ENCODE results near the gene MON2.
A peak's percentile ranks its signal among the peaks of the same experiment; 100 is the strongest.

MON2 gene

DNA sequence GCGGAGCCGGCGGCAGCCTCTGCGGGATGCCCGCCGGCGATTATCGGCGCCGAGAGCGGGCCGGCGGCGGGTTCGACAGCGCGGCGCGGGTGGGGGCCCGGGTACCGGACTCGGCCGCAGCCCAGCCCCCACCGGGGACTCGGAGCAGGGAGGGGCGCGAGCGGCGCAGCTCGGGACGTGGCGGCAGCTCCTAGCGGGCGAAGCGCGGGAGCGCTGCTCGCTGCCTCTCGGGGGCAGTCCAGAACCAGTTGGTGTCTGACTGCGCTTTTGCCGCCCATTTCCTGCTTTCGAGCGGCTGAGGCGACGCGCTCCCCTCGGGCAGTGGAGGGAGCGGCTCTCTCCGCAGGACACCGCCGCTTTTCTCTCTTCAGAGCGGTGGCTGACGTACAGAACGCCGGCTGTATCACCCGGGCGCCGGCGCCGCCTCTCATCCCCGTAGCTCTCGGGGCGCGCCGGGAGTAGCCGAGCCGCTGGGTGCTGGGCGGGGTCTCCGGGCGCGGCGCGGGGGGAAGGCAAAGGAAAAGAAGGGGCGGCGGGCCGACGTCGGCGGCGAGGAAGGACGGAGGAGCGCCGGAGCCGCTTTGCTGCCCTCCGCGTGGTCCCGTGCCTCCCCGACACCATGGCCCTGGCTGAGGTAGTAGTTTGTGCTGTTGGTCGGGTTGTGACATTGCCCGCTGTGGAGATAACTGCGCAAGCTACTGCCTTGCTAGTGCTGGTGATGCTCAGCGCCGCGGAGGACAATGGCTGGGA, 136.6 kb downstream of the MON2 start:
- Histone ChIP-seq H3K27ac (peak overlapping the region; percentile 97 to 100 (median 99)), H3K4me3 (peak overlapping the region; percentile 55 to 94 (median 83))

DNA sequence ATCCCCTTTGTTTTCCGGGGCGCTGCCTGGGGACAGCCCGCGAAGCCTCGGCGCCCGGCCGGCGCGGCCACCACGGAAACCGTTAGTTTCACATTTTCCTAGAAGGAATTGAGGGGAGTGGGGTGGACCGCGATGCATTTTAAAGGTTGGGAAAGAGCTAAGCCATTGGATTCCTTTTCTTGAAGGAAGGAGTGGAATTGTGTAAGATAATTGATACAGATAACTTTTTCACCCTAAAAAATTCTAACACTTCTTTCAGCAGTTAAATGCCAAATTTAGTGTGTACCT, 137.1 kb downstream of the MON2 start:
- H3K4me3 ChIP-seq, result peak overlapping the region; percentile 55 to 94 (median 83)
- H3K27ac ChIP-seq, result peak overlapping the region; percentile 97 to 100 (median 99)

DNA sequence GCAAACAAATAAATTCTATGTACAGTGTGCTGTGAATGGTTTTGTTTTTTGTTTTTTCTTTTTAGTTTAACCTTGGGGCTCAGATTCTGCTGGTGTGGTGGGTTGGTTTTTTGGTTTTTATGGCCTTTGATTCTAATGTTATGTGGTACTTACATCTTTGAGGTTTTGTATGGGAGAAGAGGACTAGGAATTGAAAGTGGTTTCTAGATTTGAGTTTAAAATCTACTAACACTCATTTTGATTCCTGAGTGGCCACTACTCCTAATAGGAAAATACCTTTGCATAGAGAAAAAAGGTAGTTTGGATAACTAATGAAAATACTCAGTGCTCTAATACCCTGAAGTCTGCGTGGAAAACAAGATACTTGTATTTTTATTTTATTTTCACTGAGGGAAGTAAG, 137.7 kb downstream of the MON2 start:
- peak overlapping the region; percentile 55 to 94 (median 83) for H3K4me3 ChIP-seq

DNA sequence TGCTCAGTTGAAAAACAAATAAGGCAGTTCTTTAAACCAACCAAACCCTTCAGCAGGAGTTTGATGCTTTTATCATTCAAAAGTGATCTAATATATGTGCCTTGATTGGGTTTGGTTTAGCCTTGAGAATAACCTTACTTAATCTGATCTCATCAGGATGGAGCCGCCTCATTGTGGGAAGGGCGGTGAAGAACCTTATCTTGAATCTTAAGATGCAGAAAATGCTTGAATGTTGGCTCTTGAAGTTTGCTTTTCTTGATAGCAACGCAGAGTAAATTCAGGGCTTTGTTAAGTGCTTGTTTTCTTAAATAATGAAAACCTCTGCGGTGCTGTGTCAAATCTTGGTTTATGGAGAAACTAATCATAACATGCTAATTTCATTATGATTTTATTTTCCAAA, 138.2 kb downstream of the MON2 start:
- Histone ChIP-seq H3K27ac (peak overlapping the region in 13 of 21 experiments; percentile 5 to 100 (median 99)), H3K4me3 (peak overlapping the region; percentile 55 to 94 (median 83))

More for the DNA sequence above, 137.7 kb downstream of the MON2 start:
- H3K27ac ChIP-seq, result peak overlapping the region in 19 of 21 experiments; percentile 99 to 100 (median 99)

DNA sequence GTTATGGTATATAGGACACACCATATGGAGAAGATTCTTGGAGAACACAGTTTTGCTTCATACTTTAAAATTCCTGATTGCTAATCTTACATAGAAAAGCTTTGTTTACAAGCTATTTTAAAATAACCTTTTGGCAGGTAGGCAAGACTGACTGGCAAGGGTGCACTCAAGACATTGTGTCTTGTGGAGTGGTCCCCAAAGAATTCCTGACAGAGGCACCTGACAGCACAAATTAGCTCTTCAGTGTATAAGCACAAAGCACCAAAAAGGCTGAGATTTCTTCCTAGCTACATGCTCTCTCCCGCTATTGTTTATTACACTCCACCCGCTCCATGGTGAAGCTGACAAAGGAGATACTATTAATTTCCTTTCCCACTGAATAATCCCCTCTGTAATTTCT, 139.4 kb downstream of the MON2 start:
- Histone ChIP-seq H3K27ac (peak overlapping the region in 1 of 21 experiments; percentile 31), H3K4me3 (peak overlapping the region in 1 of 7 experiments; percentile 85)

DNA sequence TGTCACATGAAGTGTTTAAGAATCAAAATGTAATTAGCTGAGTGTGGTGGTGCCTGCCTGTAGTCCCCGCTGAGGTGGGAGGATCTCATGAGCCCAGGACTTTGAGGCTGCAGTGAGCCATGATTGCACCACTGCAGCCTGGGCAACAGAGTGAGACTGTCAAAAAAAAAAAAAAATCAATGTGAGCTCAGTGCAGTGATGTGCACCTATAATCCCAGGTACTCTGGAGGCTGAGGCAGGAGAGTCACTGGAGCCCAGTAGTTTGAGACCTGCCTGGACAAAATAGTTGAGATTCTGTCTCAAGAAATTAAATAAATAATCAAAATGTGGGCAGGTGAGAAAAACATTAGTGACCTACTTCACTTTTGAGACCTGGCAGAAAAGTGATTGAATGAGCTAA, 140.0 kb downstream of the MON2 start:
- Histone ChIP-seq H3K27ac (no peak overlapping the region), H3K4me3 (no peak overlapping the region)

DNA sequence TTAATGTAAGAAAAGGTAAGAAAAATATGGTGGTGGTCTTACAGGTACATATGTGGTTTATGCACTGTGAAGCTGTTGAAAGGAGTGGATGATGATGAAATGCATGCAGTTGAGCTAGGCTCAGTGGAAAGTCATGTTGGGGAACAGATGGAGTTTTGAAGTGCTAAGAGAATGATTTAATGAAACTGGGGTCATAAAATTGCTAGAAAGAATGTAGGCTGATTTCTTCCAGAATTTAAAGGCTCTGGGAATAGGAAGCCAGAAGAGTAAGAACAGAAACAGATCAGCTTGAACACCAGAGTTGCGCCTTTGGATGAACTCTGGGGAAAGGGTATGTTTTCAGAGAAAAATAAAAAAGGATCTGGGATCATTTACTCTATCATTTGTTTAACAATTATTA, 146.5 kb downstream of the MON2 start:
- H3K27ac ChIP-seq, result no peak overlapping the region

DNA sequence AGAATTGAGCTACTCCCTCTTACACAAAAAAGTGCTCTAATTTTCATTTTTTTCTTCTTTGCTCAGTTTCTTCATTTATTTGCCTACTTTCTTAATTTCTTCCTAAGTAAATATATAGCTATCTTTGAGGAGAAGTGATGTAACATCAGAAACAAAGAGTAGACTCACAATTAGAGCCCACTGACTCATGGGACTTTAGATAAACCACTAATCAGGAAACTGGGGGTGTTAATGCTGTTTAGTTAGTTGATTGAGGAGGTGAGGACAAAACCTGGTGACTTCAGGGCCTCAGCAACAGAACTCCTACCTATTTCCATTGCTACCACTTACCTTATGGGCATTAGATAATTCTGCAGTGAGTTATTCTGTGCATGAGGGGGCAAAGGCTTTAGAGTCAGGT, 151.7 kb downstream of the MON2 start:
- Histone ChIP-seq H3K4me3 (no peak overlapping the region), H3K27ac (no peak overlapping the region)

More for the DNA sequence above, 146.5 kb downstream of the MON2 start:
- no peak overlapping the region for H3K4me3 ChIP-seq

DNA sequence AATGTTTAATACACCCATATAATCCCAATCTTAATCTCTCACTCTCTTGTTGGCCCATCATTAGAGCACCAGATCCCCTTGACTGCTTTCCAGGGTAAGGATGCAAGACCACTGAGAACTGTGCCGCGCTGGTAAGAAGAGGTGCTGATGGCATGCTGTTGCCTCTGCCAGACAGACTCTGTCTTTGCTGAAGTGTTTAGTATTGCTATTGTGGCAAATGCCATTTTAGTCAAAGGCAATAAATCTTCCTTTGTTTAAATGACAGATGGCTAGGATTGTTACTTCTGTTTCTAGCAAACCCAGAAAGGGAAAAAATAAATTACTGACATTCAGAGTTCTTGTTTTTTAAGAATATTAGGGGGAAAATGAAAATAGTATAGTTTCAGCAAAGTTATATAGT, 152.3 kb downstream of the MON2 start:
- no peak overlapping the region for H3K4me3 ChIP-seq
- H3K27ac ChIP-seq, result no peak overlapping the region

DNA sequence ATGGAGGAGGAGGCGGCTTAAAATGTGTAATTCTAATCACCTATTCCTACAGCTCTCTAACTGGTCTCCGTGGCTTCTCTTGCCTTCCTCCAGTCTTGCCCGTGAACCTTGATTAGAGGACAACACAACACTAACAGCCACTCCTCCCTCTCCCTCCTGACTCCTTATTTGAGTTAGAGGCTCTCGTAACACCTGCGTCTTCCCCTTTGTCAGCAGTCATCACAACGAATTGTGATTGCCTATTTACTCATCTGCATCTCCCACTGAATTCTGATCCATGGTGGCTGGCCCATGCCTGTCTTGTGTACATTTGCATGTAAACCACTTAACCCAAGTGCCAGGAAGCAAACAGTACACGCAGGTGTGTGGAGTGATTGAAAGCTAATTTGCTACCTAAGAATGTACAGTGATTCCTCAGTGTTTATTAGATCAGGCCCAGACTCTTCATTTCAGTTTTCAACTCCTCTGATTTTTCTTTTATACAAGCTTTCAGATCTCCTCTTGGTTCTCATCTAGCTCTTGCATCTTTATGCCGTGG, 154.5 kb downstream of the MON2 start:
- H3K27ac ChIP-seq, result no peak overlapping the region

DNA sequence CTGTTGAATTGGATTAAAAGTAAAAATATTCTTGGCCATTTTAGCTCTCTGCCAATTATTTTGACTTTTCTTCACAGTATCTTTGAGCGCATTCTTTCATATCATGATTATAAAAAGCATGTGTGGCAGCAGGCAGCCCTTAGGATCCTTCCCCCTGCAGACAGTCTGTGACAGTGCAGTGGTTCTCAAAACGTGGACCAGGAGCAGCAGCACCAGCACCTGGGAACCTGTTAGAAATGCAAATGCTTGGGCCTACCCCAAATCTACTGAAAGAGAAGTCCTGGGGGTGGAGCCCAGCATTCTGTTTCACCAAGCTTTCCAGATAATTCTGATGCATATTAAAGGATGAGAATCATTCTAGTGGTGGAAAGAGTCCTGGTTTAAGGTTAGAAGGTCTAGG, 155.6 kb downstream of the MON2 start:
- Histone ChIP-seq H3K4me3 (no peak overlapping the region), H3K27ac (no peak overlapping the region)

More for the DNA sequence above, 154.5 kb downstream of the MON2 start:
- no peak overlapping the region for H3K4me3 ChIP-seq

DNA sequence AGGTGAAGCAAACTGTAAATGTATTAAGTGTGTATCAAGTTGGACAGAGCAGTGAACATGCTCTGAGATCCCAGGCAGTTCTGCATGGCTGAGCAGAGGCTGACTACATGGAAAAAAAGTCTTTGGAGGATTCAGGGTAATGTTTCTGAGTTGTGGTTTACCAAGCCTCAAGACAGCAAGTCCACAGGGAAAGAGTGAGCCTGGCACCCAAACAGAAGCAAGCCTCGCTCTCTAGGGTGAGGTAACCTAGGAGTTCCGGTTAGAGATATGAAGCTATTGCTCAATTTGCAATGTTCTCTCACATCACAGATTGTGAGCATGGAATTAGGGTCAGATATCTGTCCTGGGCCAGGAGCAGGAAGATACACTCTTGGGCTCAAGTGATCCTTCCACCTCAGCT, 158.6 kb downstream of the MON2 start:
- no peak overlapping the region for H3K4me3 ChIP-seq
- H3K27ac ChIP-seq, result no peak overlapping the region

DNA sequence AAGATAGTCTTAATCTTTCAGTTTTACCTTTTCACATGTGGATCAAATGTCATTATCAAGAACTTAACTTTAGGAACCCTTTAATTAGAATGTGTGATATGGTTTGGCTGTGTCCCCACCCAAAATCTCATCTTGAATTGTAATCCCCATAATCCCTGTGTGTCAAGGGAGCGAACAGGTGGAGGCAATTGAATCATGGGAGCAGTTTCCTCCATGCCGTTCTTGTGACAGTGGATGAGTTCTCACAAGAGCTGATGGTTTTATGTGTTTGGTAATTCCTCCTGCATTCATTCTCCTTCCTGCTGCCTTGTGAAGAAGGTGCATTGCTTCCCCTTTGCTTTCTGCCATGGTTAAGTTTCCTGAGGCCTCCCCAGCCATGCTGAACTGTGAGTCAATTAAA, 160.6 kb downstream of the MON2 start:
- Histone ChIP-seq H3K4me3 (no peak overlapping the region), H3K27ac (no peak overlapping the region)

DNA sequence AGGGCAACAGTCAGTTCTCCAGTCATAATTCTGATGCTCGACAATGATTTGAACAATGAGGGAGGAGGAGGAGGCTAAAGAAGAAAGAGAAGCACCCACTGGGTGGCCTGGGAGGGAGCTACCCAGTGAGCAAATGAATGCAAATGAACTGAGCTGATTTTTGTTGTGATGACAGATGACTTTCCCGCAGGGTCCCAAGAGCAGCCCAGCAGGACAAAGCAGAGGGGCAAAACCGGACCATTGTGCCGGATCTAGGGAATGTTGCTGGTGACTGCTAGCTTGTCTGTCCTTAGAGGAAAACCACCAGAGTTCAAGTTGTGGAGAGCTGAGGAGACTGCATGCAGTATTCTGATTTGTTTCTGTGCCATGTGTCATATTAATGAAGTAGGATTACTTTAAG, 162.8 kb downstream of the MON2 start:
- Histone ChIP-seq H3K27ac (no peak overlapping the region), H3K4me3 (no peak overlapping the region)

DNA sequence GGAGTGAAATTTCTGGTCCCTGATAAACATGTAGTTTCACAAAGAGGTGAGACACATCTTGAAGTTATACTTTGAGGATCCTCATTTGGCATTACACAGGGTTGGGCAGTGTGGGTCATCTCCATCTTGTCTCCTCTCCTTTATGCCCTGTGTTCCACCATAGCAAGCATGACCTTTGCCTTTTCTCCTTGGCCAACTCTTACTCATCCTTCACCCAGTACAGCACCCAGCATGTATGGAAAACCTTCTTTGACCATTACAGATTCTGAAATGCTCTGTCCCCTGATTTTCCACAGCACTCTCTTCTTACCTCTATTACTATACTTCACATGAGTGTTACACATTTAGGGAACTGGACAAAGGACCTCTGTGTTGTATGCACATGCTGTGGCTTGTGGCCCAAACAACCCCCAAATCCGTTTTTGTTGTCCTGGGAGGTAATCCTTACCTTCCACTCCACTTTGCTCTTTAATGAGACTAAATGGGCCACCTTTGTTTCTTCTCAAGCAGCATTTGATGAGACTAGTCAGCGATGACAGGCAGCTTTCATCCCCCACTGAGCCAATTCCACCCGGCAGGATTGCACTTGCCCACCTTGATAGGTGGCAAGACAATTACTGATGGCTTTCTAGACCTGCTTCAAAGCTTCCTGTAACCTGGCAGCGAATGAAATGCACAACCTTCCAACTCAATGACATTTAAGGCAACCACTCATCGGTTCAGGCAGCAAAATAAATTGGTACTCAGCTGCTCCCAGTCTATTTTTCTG, 163.5 kb downstream of the MON2 start:
- Histone ChIP-seq H3K27ac (no peak overlapping the region), H3K4me3 (no peak overlapping the region)

DNA sequence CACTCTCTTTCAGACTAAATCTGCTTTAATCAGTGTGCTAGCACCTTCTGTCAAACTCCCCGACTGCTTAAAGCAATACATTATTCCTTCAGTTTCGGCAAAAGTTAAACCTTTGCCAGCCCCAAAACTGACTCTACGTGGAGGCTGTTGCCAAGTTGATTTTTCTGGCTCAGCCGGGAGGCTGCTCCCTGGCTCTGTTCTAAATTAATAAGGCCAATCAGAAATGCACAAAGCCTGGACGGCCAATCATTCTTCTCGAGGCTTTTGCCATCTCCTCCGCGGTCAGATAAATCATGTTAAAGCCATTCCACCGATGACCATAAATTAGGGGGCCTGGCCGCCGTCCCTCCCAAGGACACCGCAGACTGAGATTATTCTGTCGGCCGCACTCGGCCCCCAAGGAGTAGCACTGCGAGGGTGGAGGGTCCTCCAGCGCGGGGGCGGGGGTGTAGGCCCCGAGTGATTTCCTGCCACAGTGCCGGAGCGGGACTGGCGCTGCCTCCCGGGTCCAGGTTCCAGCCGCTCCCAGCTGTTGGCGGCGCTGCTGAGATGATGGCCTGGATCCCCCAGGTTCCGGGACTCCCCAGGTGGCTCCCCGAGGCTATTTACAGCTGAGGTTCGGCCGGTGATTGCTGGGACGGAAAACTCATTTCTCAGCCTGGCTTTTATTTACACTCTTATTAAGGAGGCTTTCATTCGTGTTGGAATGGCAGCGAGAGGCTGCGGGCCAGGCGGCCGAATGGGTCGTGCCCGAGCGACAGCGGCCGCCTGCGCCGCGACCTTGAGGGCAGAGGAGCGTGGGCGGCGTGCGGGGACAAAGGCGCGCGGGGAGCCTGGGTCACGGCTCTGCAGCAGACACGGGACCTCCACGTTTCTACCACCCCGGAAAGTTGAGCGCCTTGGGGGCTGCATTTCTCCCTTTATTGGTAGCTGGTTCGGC, 165.1 kb downstream of the MON2 start:
- Histone ChIP-seq H3K27ac (peak overlapping the region in 20 of 21 experiments; percentile 5 to 86 (median 60)), H3K4me3 (peak overlapping the region; percentile 26 to 51 (median 39))

DNA sequence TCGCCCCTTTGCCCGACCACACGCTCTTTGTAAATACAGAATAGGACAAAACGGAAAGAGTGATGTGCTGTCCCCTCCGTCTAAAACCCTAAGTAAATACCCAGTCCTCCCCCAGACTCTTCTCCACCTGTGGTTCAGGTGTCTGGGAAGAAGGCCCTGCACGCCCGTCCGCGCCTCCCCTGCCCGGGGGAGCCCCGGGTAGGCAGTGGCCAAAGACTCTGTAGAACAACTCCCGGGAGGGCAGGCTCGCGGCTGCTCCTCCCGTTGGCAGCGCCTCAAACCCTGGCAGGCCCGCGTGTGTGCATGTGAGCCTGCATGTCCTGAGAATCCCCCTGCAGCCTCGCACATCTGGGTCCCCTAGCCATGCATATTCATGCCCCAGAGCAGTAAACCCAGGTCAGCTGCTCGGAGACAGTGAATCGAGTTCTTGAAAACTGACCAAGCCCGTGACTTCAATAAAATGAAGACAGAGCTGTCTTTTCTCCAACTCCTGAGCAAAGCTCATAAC, 165.8 kb downstream of the MON2 start:
- Histone ChIP-seq H3K27ac (peak overlapping the region in 19 of 21 experiments; percentile 5 to 86 (median 63)), H3K4me3 (peak overlapping the region; percentile 26 to 51 (median 39))

DNA sequence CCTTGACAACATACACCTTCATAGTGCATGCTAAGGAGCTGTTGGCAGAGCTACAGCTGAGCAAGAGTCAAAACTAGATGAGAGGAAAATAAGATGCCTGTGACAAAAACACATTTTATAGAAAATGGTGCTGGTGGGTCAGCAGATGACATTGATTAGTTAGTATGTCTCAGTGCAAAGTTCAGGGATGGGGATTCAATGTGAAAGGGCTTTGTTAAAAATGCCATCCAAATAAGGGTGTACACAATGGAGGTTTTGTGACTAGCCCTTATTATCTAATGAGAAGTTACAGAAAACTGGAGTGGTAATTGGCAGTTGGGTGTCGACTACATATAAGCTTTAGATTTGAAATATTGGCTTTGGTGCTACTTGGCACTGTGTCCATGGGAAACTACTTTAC, 169.0 kb downstream of the MON2 start:
- Histone ChIP-seq H3K27ac (no peak overlapping the region), H3K4me3 (no peak overlapping the region)

DNA sequence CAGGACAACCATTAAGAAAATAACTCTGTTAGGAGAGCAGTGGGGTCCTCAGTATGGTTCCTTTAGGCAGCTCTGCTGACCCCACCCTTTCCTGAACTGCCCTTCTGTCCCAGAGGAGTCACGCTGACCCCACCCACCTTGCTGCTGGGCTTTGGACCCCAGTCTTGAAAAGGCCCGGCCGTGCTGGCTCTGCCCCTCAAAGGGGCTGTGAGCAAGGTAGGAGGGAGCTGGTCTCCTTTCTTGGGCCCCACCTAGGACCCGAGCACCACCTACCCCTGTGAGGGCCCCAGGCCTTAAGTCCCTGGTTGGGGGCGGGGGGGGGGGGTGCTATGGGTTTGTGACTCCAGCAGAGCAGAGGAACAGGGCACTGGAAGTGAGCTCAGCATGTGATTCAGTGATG, 171.1 kb downstream of the MON2 start:
- H3K4me3 ChIP-seq, result no peak overlapping the region

More for the DNA sequence above, 171.1 kb downstream of the MON2 start:
- no peak overlapping the region for H3K27ac ChIP-seq
